DMS 273 (cell line): ENCODE results near the gene IQSEC2.

Source experiments
- DNase-seq: peaks from one replicate; lab custom pipeline; 2025; ENCODE audit not compliant: unreplicated experiment; lab: John Stamatoyannopoulos, UW

The IQSEC2 gene

GRCh38 chrX:53272808-53273337, 8.5 kb downstream of the IQSEC2 start:
- no peak for DNase-seq

GRCh38 chrX:53269536-53270107, 11.8 kb downstream of the IQSEC2 start:
- DNase-seq, result no peak

- no peak for DNase-seq
Measured at GRCh38 chrX:53268173-53268572, 13.2 kb downstream of the IQSEC2 start.

GRCh38 chrX:53266914-53267313, 14.5 kb downstream of the IQSEC2 start:
- DNase-seq, result no peak

- DNase-seq, result no peak
Measured at GRCh38 chrX:53265771-53266574, 15.4 kb downstream of the IQSEC2 start.

- DNase-seq, result no peak
Measured at GRCh38 chrX:53263597-53264094, 17.7 kb downstream of the IQSEC2 start.

GRCh38 chrX:53262918-53263394, 18.4 kb downstream of the IQSEC2 start:
- DNase-seq, result no peak

GRCh38 chrX:53262189-53262917, 19.0 kb downstream of the IQSEC2 start:
- DNase-seq, result no peak

GRCh38 chrX:53261355-53261972, 19.9 kb downstream of the IQSEC2 start:
- no peak for DNase-seq

- DNase-seq, result no peak
Measured at GRCh38 chrX:53260836-53261235, 20.5 kb downstream of the IQSEC2 start.

- DNase-seq, result no peak
Measured at GRCh38 chrX:53257670-53258423, 23.5 kb downstream of the IQSEC2 start.

- no peak for DNase-seq
Measured at GRCh38 chrX:53257166-53257565, 24.2 kb downstream of the IQSEC2 start.

GRCh38 chrX:53256446-53257041, 24.8 kb downstream of the IQSEC2 start:
- peak; percentile 42 for DNase-seq

GRCh38 chrX:53255738-53256191, 25.6 kb downstream of the IQSEC2 start:
- DNase-seq, result no peak

GRCh38 chrX:53254570-53255461, 26.6 kb downstream of the IQSEC2 start:
- DNase-seq, result no peak

- DNase-seq, result no peak
Measured at GRCh38 chrX:53253293-53254020, 27.9 kb downstream of the IQSEC2 start.

- DNase-seq, result no peak
Measured at GRCh38 chrX:53251307-53251706, 30.1 kb downstream of the IQSEC2 start.

GRCh38 chrX:53250556-53250955, 30.8 kb downstream of the IQSEC2 start:
- DNase-seq, result no peak
